CD4-positive, alpha-beta memory T cell (primary cell): Measurements from ENCODE around the gene MOAP1. TPM values are rescaled to one million over a fixed set of nuclear protein-coding genes. Genes with fewer than 3 reads are reported as not detected.
"Not testable (repeated sequence)": the region's sequence is repeated elsewhere in the genome, so short reads cannot be mapped to it uniquely, and the experiment has no call there.

Source experiments
- CTCF ChIA-PET: fragments of 350-600 bp; sonication (Branson Sonifier 250); formaldehyde crosslinking; loops from one replicate; lab custom pipeline; 2021; ENCODE audit warnings: inconsistent platforms; ENCODE audit not compliant: partially characterized antibody; lab: Charles Lee
- POLR2A ChIA-PET: fragments of 350-600 bp; sonication (Branson Sonifier 250); formaldehyde crosslinking; loops from one replicate; lab custom pipeline; 2021; ENCODE audit not compliant: partially characterized antibody; lab: Charles Lee
- DNase-seq, 5 donors: peaks; one replicate each; pipeline versions ENCODE4 v3.0.0 to v3.0.0-alpha.2; 2020 to 2022; ENCODE audit warnings: mixed read lengths in 1 of 5
- H3K27ac ChIP-seq: one replicate; pipeline ENCODE4 v1.7.0; 2013; ENCODE audit warnings: low read depth, low read length
- H3K27me3 ChIP-seq: 2 replicates; pipeline ENCODE4 v1.7.0; 2013; ENCODE audit warnings: mild to moderate bottlenecking, low read length, moderate library complexity; ENCODE audit not compliant: insufficient read depth
- H3K36me3 ChIP-seq: 2 replicates; pipeline ENCODE4 v1.7.0; 2013; ENCODE audit warnings: mild to moderate bottlenecking, low read length, moderate library complexity; ENCODE audit not compliant: insufficient read depth
- H3K4me1 ChIP-seq: 2 replicates; pipeline ENCODE4 v1.7.0; 2013; ENCODE audit warnings: mild to moderate bottlenecking, low read length, moderate library complexity; ENCODE audit not compliant: insufficient read depth
- H3K4me3 ChIP-seq, 2 donors: one replicate each; pipeline ENCODE4 v1.7.0; 2013; ENCODE audit warnings: low read length in 2 of 2, mild to moderate bottlenecking in 1 of 2
- H3K9me3 ChIP-seq, 2 donors: one replicate each; pipeline ENCODE4 v1.7.0; 2013; ENCODE audit warnings: low read length in 2 of 2, control low read depth in 1 of 2; ENCODE audit not compliant: control insufficient read depth in 1 of 2
- H3K27ac Mint-ChIP-seq, 7 donors: one replicate each; pipeline ENCODE4 v1.8.0; 2020 to 2021; ENCODE audit warnings: mixed read lengths in 7 of 7, mild to moderate bottlenecking in 6 of 7, inconsistent platforms in 3 of 7, moderate library complexity in 3 of 7
- H3K27me3 Mint-ChIP-seq, 2 donors: one replicate each; pipeline ENCODE4 v1.8.0; 2020 to 2021; ENCODE audit warnings: mixed read lengths in 2 of 2
- H3K36me3 Mint-ChIP-seq, 2 donors: one replicate each; pipeline ENCODE4 v1.8.0; 2020 to 2021; ENCODE audit warnings: mixed read lengths in 2 of 2, inconsistent platforms in 1 of 2, mild to moderate bottlenecking in 1 of 2
- H3K4me1 Mint-ChIP-seq, 4 donors: one replicate each; pipeline ENCODE4 v1.8.0; 2020 to 2021; ENCODE audit warnings: mixed read lengths in 4 of 4, mild to moderate bottlenecking in 1 of 4
- H3K4me3 Mint-ChIP-seq, 8 donors: one replicate each; pipeline ENCODE4 v1.8.0; 2020 to 2021; ENCODE audit warnings: mixed read lengths in 8 of 8, mild to moderate bottlenecking in 7 of 8, moderate library complexity in 6 of 8, inconsistent platforms in 3 of 8
- H3K9me3 Mint-ChIP-seq, 8 donors: one replicate each; pipeline ENCODE4 v1.8.0; 2020 to 2021; ENCODE audit warnings: mixed read lengths in 8 of 8, mild to moderate bottlenecking in 5 of 8, inconsistent platforms in 3 of 8, moderate library complexity in 1 of 8
- intact Hi-C: fragments of 100-400 bp; cut with micrococcal nuclease; formaldehyde crosslinking; loops from one replicate; pipeline ENCODE4 v1.15.1; 2023
- polyA plus RNA-seq, 2 donors: library from polyadenylated mRNA; unstranded; fragments of 300-500 nt; fragmentation: Illumina TruSeq; gene quantifications; one replicate each; pipeline ENCODE4 v1.2.3, GENCODE V29; 2021
- total RNA-seq, 2 experiments: library from RNA; stranded (reverse); gene quantifications; one replicate each; pipeline ENCODE4 v1.2.3, GENCODE V29; 2021

The MOAP1 gene
- total and polyA plus RNA-seq, 4 experiments from 2014 or later = 39.0 to 108 (median 49.7) TPM

GRCh38 chr14:93150227-93151208 lies 34.2 kb downstream of the MOAP1 start:
- H3K27me3 Mint-ChIP-seq = peaks cover 0 to 4% of the 10 kb centered on the region in 2 donors
- no peaks in the 10 kb centered on the region for H3K36me3 ChIP-seq
- no peaks in the 10 kb centered on the region for H3K9me3 ChIP-seq
- CTCF ChIA-PET = interaction anchor here (1.1 kb wide), 1 partner anchor 28 kb away, joined by 4 read pairs; no protein-coding TSS in a partner anchor
- peak overlapping the region in 1 of 7 donors; percentile 30 for H3K27ac Mint-ChIP-seq
- no peaks in the 10 kb centered on the region for H3K27me3 ChIP-seq
- no peak overlapping the region for H3K27ac ChIP-seq
- no peaks in the 10 kb centered on the region for H3K36me3 Mint-ChIP-seq
- H3K4me1 ChIP-seq = no peaks in the 10 kb centered on the region
- H3K9me3 Mint-ChIP-seq = no peaks in the 10 kb centered on the region
- intact Hi-C loops = no loop called here
- DNase-seq = no peak
- POLR2A ChIA-PET = no interaction called here
- no peak overlapping the region for H3K4me3 ChIP-seq
- H3K4me3 Mint-ChIP-seq = peak overlapping the region in 1 of 8 donors; percentile 0
- peaks cover 0 to 9% (median 4%) of the 10 kb centered on the region in 4 donors for H3K4me1 Mint-ChIP-seq

DNA sequence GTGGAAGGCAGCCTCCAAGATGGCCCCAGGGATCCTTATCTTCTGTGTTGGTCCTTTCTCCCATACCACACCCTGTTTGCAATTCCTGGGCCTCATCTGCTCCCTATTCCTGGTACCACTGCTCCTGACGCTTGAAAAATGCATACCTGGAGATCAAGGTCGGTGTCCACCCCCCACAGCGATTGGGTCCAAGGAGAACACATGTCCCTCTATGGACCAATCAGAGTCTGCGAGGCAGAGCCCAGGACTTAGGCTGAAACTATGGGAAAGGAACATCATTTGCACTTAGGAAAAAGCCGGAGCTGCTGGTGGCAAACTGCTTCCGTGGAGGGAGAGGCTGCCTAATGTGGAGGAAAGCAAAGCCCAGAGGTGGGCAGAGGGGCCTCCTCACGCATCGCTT lies 35.7 kb downstream of the MOAP1 start:
- Histone ChIP-seq H3K27me3 (no peaks in the 10 kb centered on the region), H3K27ac (no peak overlapping the region), H3K4me3 (no peak overlapping the region), H3K4me1 (no peaks in the 10 kb centered on the region), H3K9me3 (no peaks in the 10 kb centered on the region), H3K36me3 (no peaks in the 10 kb centered on the region)
- DNase-seq = no peak
- Mint-ChIP-seq H3K9me3 (no peaks in the 10 kb centered on the region), H3K27ac (no peak overlapping the region), H3K36me3 (no peaks in the 10 kb centered on the region), H3K27me3 (peaks cover 0 to 4% of the 10 kb centered on the region in 2 donors), H3K4me1 (peaks cover 0 to 9% (median 4%) of the 10 kb centered on the region in 4 donors), H3K4me3 (no peak overlapping the region)
- POLR2A ChIA-PET = no interaction called here
- intact Hi-C loops = no loop called here
- CTCF ChIA-PET = no interaction called here

- Mint-ChIP-seq H3K4me3 (no peak overlapping the region), H3K36me3 (no peaks in the 10 kb centered on the region), H3K4me1 (peaks cover 0 to 9% (median 4%) of the 10 kb centered on the region in 4 donors), H3K27me3 (peaks cover 0 to 3% of the 10 kb centered on the region in 2 donors), H3K27ac (no peak overlapping the region), H3K9me3 (no peaks in the 10 kb centered on the region)
- Histone ChIP-seq H3K27me3 (no peaks in the 10 kb centered on the region), H3K9me3 (no peaks in the 10 kb centered on the region), H3K27ac (no peak overlapping the region), H3K4me3 (no peak overlapping the region), H3K36me3 (no peaks in the 10 kb centered on the region), H3K4me1 (no peaks in the 10 kb centered on the region)
- intact Hi-C loops = no loop called here
- no peak for DNase-seq
- CTCF ChIA-PET = interaction anchor here (0.6 to 1.5 kb wide), 4 partner anchors 8 to 131 kb away, joined by 3 to 10 read pairs (median 4); no protein-coding TSS in a partner anchor
- POLR2A ChIA-PET = interaction anchor here (0.9 kb wide), 1 partner anchor 33 kb away, joined by 3 read pairs; no protein-coding TSS in a partner anchor
Observed at GRCh38 chr14:93146119-93146518, 38.6 kb downstream of the MOAP1 start.

GRCh38 chr14:93142854-93143652 lies 41.6 kb downstream of the MOAP1 start:
- no peaks in the 10 kb centered on the region for H3K4me1 ChIP-seq
- H3K4me3 ChIP-seq = no peak overlapping the region
- Mint-ChIP-seq H3K27ac (no peak overlapping the region), H3K4me1 (peaks cover 0 to 5% (median 2%) of the 10 kb centered on the region in 4 donors), H3K36me3 (no peaks in the 10 kb centered on the region), H3K4me3 (no peak overlapping the region), H3K27me3 (peaks cover 0 to 1% of the 10 kb centered on the region in 2 donors), H3K9me3 (no peaks in the 10 kb centered on the region)
- no peak overlapping the region for H3K27ac ChIP-seq
- H3K27me3 ChIP-seq = no peaks in the 10 kb centered on the region
- DNase-seq = no peak
- intact Hi-C loops = no loop called here
- ChIA-PET POLR2A (no interaction called here), CTCF (interaction anchor here (1.0 to 6.2 kb wide), 2 partner anchors 9 to 30 kb away, joined by 3 to 93 read pairs; no protein-coding TSS in a partner anchor)
- no peaks in the 10 kb centered on the region for H3K36me3 ChIP-seq
- H3K9me3 ChIP-seq = no peaks in the 10 kb centered on the region

DNA sequence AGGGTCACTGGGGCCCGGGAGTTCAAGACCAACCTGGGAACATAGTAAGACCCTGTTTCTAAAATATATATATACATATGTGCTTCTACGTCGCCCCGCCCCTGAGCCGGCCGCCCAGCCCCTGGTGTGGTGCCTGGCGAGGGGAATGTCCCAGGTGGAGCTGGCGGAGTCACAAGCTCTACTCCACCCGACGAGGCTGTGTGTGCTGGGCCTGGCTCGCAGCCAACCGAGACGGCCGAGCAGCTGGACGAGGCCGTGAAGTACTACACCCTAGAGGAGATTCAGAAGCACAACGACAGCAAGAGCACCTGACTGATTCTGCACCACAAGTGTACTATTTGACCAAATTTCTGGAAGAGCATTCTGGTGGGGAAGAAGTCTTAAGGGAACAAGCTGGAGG lies 46.8 kb downstream of the MOAP1 start:
- H3K4me1 ChIP-seq = no peaks in the 10 kb centered on the region
- Mint-ChIP-seq H3K36me3 (no peaks in the 10 kb centered on the region), H3K4me1 (peaks cover 0 to 5% (median 2%) of the 10 kb centered on the region in 4 donors), H3K9me3 (no peaks in the 10 kb centered on the region), H3K27me3 (peaks cover 0 to 2% of the 10 kb centered on the region in 2 donors), H3K27ac (peak overlapping the region in 1 of 7 donors; percentile 48), H3K4me3 (no peak overlapping the region)
- POLR2A ChIA-PET = no interaction called here
- no peaks in the 10 kb centered on the region for H3K9me3 ChIP-seq
- DNase-seq = no peak
- intact Hi-C loops = loop anchor here (10.0 kb wide), 1 partner anchor 303 kb away; no protein-coding TSS in a partner anchor
- no peak overlapping the region for H3K4me3 ChIP-seq
- CTCF ChIA-PET = interaction anchor here (0.8 to 6.2 kb wide), 6 partner anchors 18 to 185 kb away, joined by 3 to 93 read pairs (median 8); no protein-coding TSS in a partner anchor
- H3K36me3 ChIP-seq = no peaks in the 10 kb centered on the region
- no peak overlapping the region for H3K27ac ChIP-seq
- no peaks in the 10 kb centered on the region for H3K27me3 ChIP-seq

- POLR2A ChIA-PET, H3K4me1 Mint-ChIP-seq, H3K4me1 ChIP-seq, H3K27ac Mint-ChIP-seq, H3K4me3 ChIP-seq, H3K4me3 Mint-ChIP-seq, H3K27ac ChIP-seq, H3K36me3 Mint-ChIP-seq, H3K36me3 ChIP-seq, H3K27me3 ChIP-seq, H3K9me3 Mint-ChIP-seq, H3K9me3 ChIP-seq, H3K27me3 Mint-ChIP-seq, DNase-seq: not testable (repeated sequence)
- CTCF ChIA-PET = interaction anchor here (0.7 to 4.8 kb wide), 5 partner anchors 11 to 556 kb away, joined by 3 to 36 read pairs (median 3); no protein-coding TSS in a partner anchor
- intact Hi-C loops = loop anchor here (10.0 kb wide), 1 partner anchor 302 kb away; no protein-coding TSS in a partner anchor
Observed at GRCh38 chr14:93136508-93136907, 48.2 kb downstream of the MOAP1 start.
